Adipocyte (in vitro differentiated cells): ENCODE data around the gene DIP2A.
A peak's percentile ranks its signal among the peaks of the same experiment; 100 is the strongest.

Experiments
- DNase-seq: peaks from one replicate; pipeline ENCODE4 v3.0.0-alpha.2; 2015; ENCODE audit warnings: low read depth
- H3K27me3 ChIP-seq: replicated peaks from 2 replicates; pipeline ENCODE4 v1.7.0; 2013; ENCODE audit warnings: mild to moderate bottlenecking, low read length, moderate library complexity; ENCODE audit not compliant: control insufficient read depth, insufficient read depth
- H3K36me3 ChIP-seq: 2 replicates; pipeline ENCODE4 v1.7.0; 2013; ENCODE audit warnings: low read length, mild to moderate bottlenecking, moderate library complexity; ENCODE audit not compliant: control insufficient read depth, insufficient read depth, severe bottlenecking
- H3K4me1 ChIP-seq: 2 replicates; pipeline ENCODE4 v1.7.0; 2013; ENCODE audit warnings: mild to moderate bottlenecking, low read length, moderate library complexity; ENCODE audit not compliant: control insufficient read depth, insufficient read depth
- H3K4me3 ChIP-seq: 2 replicates; pipeline ENCODE4 v1.7.0; 2013; ENCODE audit warnings: mild to moderate bottlenecking, low read length, moderate library complexity
- H3K9ac ChIP-seq: 2 replicates; pipeline ENCODE4 v1.7.0; 2013; ENCODE audit warnings: mild to moderate bottlenecking, low read length, moderate library complexity
- H3K9me3 ChIP-seq: 2 replicates; pipeline ENCODE4 v1.7.0; 2013; ENCODE audit warnings: mild to moderate bottlenecking, low read length, moderate library complexity; ENCODE audit not compliant: control insufficient read depth

DIP2A gene

GRCh38 chr21:46458315-46459023 lies at the start of gene DIP2A:
DIP2A (plus strand) TSS chr21:46458891; CDS start chr21:46459132, 241 bp downstream.
- Histone ChIP-seq H3K27me3 (no peaks in the 10 kb centered on the region), H3K9me3 (no peaks in the 10 kb centered on the region), H3K36me3 (peaks cover 5% of the 10 kb centered on the region), H3K9ac (peak within 1 kb of the TSS; percentile 92), H3K4me3 (peak within 1 kb of the TSS; percentile 88), H3K4me1 (peaks cover 40% of the 10 kb centered on the region)
- peak; percentile 99 for DNase-seq

- Histone ChIP-seq H3K9ac (no peak overlapping the region), H3K4me1 (no peaks in the 10 kb centered on the region), H3K4me3 (no peak overlapping the region), H3K36me3 (peaks cover 40% of the 10 kb centered on the region), H3K27me3 (no peaks in the 10 kb centered on the region), H3K9me3 (no peaks in the 10 kb centered on the region)
- DNase-seq: no peak
These were observed 48.9 kb upstream of the DIP2A start for GRCh38 chr21:46409641-46410406.

GRCh38 chr21:46410516-46410915 lies 48.2 kb upstream of the DIP2A start:
- no peaks in the 10 kb centered on the region for H3K4me1 ChIP-seq
- no peak for DNase-seq

GRCh38 chr21:46411236-46411635 lies 47.5 kb upstream of the DIP2A start:
- Histone ChIP-seq H3K36me3 (peaks cover 44% of the 10 kb centered on the region), H3K4me1 (no peaks in the 10 kb centered on the region), H3K4me3 (no peak overlapping the region), H3K9me3 (no peaks in the 10 kb centered on the region), H3K9ac (no peak overlapping the region), H3K27me3 (no peaks in the 10 kb centered on the region)
- DNase-seq: no peak

More at GRCh38 chr21:46410516-46410915, 48.2 kb upstream of the DIP2A start:
- no peaks in the 10 kb centered on the region for H3K9me3 ChIP-seq
- H3K4me3 ChIP-seq: no peak overlapping the region
- no peak overlapping the region for H3K9ac ChIP-seq
- no peaks in the 10 kb centered on the region for H3K27me3 ChIP-seq
- peaks cover 38% of the 10 kb centered on the region for H3K36me3 ChIP-seq

GRCh38 chr21:46411691-46412090 lies 47.0 kb upstream of the DIP2A start:
- Histone ChIP-seq H3K4me1 (no peaks in the 10 kb centered on the region), H3K9ac (no peak overlapping the region), H3K36me3 (peaks cover 48% of the 10 kb centered on the region), H3K9me3 (no peaks in the 10 kb centered on the region), H3K27me3 (no peaks in the 10 kb centered on the region), H3K4me3 (no peak overlapping the region)
- no peak for DNase-seq

GRCh38 chr21:46412521-46413364 lies 45.9 kb upstream of the DIP2A start:
- no peaks in the 10 kb centered on the region for H3K9me3 ChIP-seq
- H3K9ac ChIP-seq: no peak overlapping the region
- H3K27me3 ChIP-seq: no peaks in the 10 kb centered on the region
- no peak for DNase-seq
- H3K4me1 ChIP-seq: no peaks in the 10 kb centered on the region
- H3K36me3 ChIP-seq: peaks cover 52% of the 10 kb centered on the region
- no peak overlapping the region for H3K4me3 ChIP-seq

GRCh38 chr21:46413365-46413696 lies 45.4 kb upstream of the DIP2A start:
- H3K4me3 ChIP-seq: no peak overlapping the region
- no peaks in the 10 kb centered on the region for H3K9me3 ChIP-seq
- no peaks in the 10 kb centered on the region for H3K4me1 ChIP-seq
- no peaks in the 10 kb centered on the region for H3K27me3 ChIP-seq
- no peak for DNase-seq
- peaks cover 55% of the 10 kb centered on the region for H3K36me3 ChIP-seq
- H3K9ac ChIP-seq: no peak overlapping the region

GRCh38 chr21:46414965-46415275 lies 43.8 kb upstream of the DIP2A start:
- Histone ChIP-seq H3K9me3 (no peaks in the 10 kb centered on the region), H3K9ac (no peak overlapping the region), H3K27me3 (no peaks in the 10 kb centered on the region), H3K4me1 (no peaks in the 10 kb centered on the region), H3K4me3 (no peak overlapping the region), H3K36me3 (peaks cover 67% of the 10 kb centered on the region)
- no peak for DNase-seq

GRCh38 chr21:46416551-46416950 lies 42.1 kb upstream of the DIP2A start:
- no peak overlapping the region for H3K4me3 ChIP-seq
- DNase-seq: no peak
- H3K9me3 ChIP-seq: no peaks in the 10 kb centered on the region
- no peaks in the 10 kb centered on the region for H3K4me1 ChIP-seq
- no peaks in the 10 kb centered on the region for H3K27me3 ChIP-seq
- H3K9ac ChIP-seq: no peak overlapping the region
- H3K36me3 ChIP-seq: peaks cover 67% of the 10 kb centered on the region

GRCh38 chr21:46418265-46418946 lies 40.3 kb upstream of the DIP2A start:
- DNase-seq: no peak
- H3K36me3 ChIP-seq: peaks cover 68% of the 10 kb centered on the region

More at GRCh38 chr21:46418265-46418946, 40.3 kb upstream of the DIP2A start:
- H3K4me3 ChIP-seq: no peak overlapping the region
- no peaks in the 10 kb centered on the region for H3K27me3 ChIP-seq
- H3K4me1 ChIP-seq: no peaks in the 10 kb centered on the region
- H3K9me3 ChIP-seq: no peaks in the 10 kb centered on the region
- no peak overlapping the region for H3K9ac ChIP-seq
